ENCODE data around the gene OLIG2. TPM values are rescaled to one million over a fixed set of nuclear protein-coding genes. Genes with fewer than 3 reads are reported as not detected.

OLIG2 gene
- total and polyA plus RNA-seq, 2 experiments from 2014 or later = 0.15 to 1.4 TPM

DNA sequence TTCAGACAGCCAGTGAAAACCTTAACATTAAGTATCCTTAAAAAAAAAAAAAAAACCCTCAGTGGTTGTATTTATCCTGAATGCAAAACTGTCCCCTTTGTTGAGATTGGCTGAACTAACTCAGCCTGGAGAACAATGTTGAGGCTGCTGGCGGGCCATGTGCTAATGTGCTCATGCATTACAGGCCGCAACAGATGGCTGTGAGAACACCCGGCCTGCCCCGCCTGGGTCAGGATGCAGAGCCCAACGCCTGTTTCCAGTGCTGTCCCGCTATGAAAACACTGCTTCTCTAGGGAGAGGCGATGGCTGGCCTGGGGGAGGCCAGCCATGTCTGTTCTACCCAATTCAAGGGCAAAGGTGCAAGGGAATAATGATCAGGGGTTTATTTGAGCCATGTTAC is 13.8 kb downstream of the OLIG2 start:
- H2AFZ ChIP-seq = peak overlapping the region; percentile 4; the same call in 1 of the 2 replicates
- ATAC-seq = peak; percentile 76
- no peak overlapping the region for H3K27ac ChIP-seq (ENCODE audit: low read depth)
- H3K27ac Mint-ChIP-seq = no peak overlapping the region
- no peaks in the 10 kb centered on the region for H3K36me3 Mint-ChIP-seq (ENCODE audit: low read depth)
- no peak overlapping the region for H3K4me3 Mint-ChIP-seq
- H3K27me3 Mint-ChIP-seq (ENCODE audit: insufficient read depth, low read depth, poor library complexity) = peaks cover 19% of the 10 kb centered on the region
- TF ChIP-seq POLR2AphosphoS5 (IDR thresholded peaks at IDR 0.05; ENCODE audit: low read depth) = no peak
- TF ChIP-seq ZNF331 (CRISPR knock-in tag; IDR thresholded peaks at IDR 0.05; ENCODE audit: low read depth) = no peak
- TF ChIP-seq EZH2 (IDR thresholded peaks at IDR 0.05; ENCODE audit: low read depth, unreplicated experiment) = no peak
- no peak for TF ChIP-seq STAT1 (IDR thresholded peaks at IDR 0.05; ENCODE audit: unreplicated experiment)
- no peak for TF ChIP-seq REST (IDR thresholded peaks at IDR 0.05; ENCODE audit: unreplicated experiment)
- no peak for TF ChIP-seq NANOG (IDR thresholded peaks at IDR 0.05; ENCODE audit: borderline replicate concordance)
- no peak for TF ChIP-seq CTCF (conservative IDR thresholded peaks at IDR 0.05; ENCODE audit: low read depth in 2 of 2)
- TF ChIP-seq JUNB (IDR thresholded peaks at IDR 0.05; ENCODE audit: unreplicated experiment) = no peak
- TF ChIP-seq ZNF114 (CRISPR knock-in tag; IDR thresholded peaks at IDR 0.05) = no peak
- no peak for TF ChIP-seq CREB1 (CRISPR knock-in tag; IDR thresholded peaks at IDR 0.05; ENCODE audit: low read depth)
- no peak for TF ChIP-seq EZH2phosphoT487 (IDR thresholded peaks at IDR 0.05; ENCODE audit: unreplicated experiment)
- TF ChIP-seq, protein P1, sequence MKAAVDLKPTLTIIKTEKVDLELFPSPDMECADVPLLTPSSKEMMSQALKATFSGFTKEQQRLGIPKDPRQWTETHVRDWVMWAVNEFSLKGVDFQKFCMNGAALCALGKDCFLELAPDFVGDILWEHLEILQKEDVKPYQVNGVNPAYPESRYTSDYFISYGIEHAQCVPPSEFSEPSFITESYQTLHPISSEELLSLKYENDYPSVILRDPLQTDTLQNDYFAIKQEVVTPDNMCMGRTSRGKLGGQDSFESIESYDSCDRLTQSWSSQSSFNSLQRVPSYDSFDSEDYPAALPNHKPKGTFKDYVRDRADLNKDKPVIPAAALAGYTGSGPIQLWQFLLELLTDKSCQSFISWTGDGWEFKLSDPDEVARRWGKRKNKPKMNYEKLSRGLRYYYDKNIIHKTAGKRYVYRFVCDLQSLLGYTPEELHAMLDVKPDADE (IDR thresholded peaks at IDR 0.05) = no peak
- no peak for TF ChIP-seq ZNF462 (CRISPR knock-in tag; IDR thresholded peaks at IDR 0.05)
- H3F3A ChIP-seq (replicated peaks; ENCODE audit: low read depth) = no peaks in the 10 kb centered on the region
- no peaks in the 10 kb centered on the region for H3K36me3 ChIP-seq (ENCODE audit: insufficient read depth)
- H3K9me2 ChIP-seq (ENCODE audit: insufficient read depth) = no peaks in the 10 kb centered on the region
- H3K4me1 Mint-ChIP-seq = peaks cover 32% of the 10 kb centered on the region
- no peak overlapping the region for H3K4me2 ChIP-seq
- H3K27me3 ChIP-seq (ENCODE audit: insufficient read depth) = peaks cover 42% of the 10 kb centered on the region
- H4K20me1 ChIP-seq (replicated peaks; ENCODE audit: insufficient read depth) = no peaks in the 10 kb centered on the region; the same call in 1 of the 2 replicates
- no peaks in the 10 kb centered on the region for H3K79me2 ChIP-seq (replicated peaks; ENCODE audit: insufficient read depth)
- no peaks in the 10 kb centered on the region for H3K9me3 Mint-ChIP-seq
- peaks cover 14% of the 10 kb centered on the region for H3K4me1 ChIP-seq (ENCODE audit: insufficient read depth)
- peak; percentile 45 for DNase-seq (ENCODE audit: low spot score)
- H3K4me3 ChIP-seq = no peak overlapping the region
